Measurements from ENCODE around the gene TNFRSF25. TPM values are rescaled to one million over a fixed set of nuclear protein-coding genes. Genes with fewer than 3 reads are reported as not detected.

TNFRSF25 gene
- total RNA-seq, 1 donor = 60.7 TPM

DNA sequence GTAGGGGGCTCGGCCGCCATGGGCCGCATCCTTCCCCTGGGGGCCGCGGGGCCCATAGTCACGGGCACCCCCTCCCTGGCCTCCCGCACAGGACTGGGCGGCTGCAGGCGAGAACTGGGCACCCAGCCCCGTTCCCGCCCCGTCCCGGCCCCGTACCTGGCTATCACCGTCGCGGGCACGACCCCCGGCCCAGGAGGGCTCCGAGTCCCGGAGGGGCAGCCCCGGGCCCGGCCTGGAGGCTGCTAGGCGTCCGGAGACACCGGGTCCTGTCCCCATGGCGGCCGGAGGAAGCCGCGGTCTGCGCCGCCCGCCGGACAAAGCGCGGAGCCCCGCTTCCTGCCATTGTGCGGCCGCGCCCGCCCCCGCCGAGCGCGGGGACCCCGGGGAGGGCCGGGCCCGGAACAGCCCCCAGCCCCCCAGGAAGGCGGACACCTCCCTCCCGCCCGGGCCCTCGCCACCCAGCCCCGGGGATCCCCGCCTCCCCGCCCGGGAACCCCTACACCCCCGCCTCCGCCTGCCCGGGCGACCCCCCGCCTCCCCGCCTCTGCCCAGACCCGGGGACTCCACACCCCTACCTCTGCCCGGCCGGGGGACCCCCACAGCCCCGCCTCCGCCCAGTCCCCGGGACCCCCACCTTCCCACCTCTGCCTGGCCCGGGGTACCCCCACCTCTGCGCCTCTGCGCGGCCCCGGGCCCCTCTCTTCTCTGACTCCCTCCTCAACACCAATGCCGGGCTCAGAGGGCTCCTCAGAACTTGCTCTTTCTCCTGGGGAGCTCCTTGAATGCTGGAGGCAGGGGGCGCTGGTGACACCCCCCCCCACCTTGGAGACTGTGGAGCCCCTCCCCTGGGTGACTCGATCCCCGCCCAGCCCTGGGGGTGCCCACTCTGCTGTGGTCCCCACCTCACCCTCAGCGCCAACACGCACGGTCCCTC is 19.5 kb upstream of the TNFRSF25 start:
- H3K27me3 ChIP-seq (ENCODE audit: insufficient read depth, low read length) = peaks cover 16% of the 10 kb centered on the region
- no peaks in the 10 kb centered on the region for H3K9me3 ChIP-seq (ENCODE audit: low read depth, low read length)
- H3K4me1 ChIP-seq (ENCODE audit: insufficient read depth, low read length) = peaks cover 5% of the 10 kb centered on the region
- no peak overlapping the region for H3K4me3 ChIP-seq (ENCODE audit: low read length)

DNA sequence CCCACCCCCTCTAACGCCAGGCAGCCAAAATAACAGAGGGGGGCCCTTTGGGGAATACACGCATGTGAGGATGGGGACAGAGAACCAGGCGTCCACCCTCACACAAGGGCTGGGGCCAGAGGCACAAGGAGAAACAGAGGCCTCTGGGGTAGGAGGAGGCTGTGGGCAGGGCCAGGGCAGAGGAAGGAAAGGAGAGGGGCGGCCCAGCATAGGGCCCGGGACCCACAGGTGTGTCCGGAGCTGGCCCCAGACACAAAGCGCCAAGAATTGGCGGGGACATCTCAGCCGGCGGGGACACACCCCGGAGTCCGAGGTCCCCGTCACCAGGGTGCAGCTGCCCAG is 18.8 kb upstream of the TNFRSF25 start:
- H3K4me1 ChIP-seq (ENCODE audit: insufficient read depth, low read length) = peaks cover 5% of the 10 kb centered on the region
- H3K4me3 ChIP-seq (ENCODE audit: low read length) = no peak overlapping the region
- peaks cover 14% of the 10 kb centered on the region for H3K27me3 ChIP-seq (ENCODE audit: insufficient read depth, low read length)
- no peaks in the 10 kb centered on the region for H3K9me3 ChIP-seq (ENCODE audit: low read depth, low read length)

DNA sequence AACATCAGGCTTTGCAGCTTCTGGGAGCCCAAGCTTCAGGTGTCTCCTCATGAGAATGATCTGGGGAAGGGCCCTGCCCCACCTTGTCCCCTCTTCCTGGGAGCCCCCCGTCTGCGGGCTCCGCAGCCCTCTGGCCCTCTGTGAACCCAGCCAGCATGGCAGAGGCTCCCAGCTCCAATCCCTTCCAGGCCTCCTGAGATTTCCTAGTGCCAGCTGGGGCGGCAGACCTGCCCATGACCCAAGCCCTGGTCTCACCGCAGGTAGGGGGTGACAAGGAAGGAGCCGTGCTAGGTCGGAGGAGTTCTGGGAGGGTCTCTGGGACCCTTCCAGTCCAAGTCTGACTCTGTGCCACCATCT is 17.8 kb upstream of the TNFRSF25 start:
- peaks cover 14% of the 10 kb centered on the region for H3K27me3 ChIP-seq (ENCODE audit: insufficient read depth, low read length)
- H3K4me1 ChIP-seq (ENCODE audit: insufficient read depth, low read length) = peaks cover 5% of the 10 kb centered on the region
- no peaks in the 10 kb centered on the region for H3K9me3 ChIP-seq (ENCODE audit: low read depth, low read length)
- no peak overlapping the region for H3K4me3 ChIP-seq (ENCODE audit: low read length)

DNA sequence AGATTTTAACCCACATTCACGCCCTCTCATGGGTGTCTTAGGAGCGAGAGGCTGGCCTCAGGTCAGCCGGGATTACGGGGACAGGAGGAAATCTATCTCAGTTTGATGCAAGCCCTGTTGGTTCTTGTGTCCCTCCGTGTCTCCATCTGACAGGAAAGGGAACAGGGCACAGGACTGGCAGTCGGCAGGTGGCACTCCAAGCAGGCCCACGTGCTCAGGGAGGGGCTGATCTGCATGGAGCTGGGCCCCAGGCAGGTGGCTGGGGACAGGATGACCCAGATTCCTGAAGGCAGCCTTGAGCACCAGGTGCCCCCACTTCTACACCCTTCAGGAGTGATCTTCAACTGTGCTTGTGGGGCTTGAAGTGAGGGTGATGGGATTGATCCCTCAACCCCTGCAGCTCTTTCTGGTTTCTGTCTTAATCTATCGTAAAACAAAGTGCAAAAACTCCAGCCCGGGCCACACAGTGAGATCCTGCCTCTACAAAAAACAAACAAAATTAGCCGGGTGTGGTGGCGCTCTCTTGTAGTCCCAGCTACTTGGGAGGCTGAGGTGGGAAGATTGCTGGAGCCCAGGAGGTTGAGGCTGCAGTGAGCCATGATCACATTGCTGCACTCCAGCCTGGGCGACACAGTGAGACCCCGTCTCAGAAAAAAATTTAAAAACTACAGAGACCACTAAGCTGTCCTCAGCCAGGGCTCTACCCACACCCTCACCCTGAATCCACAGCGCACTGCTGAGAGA is 17.2 kb upstream of the TNFRSF25 start:
- H3K27me3 ChIP-seq (ENCODE audit: insufficient read depth, low read length) = peaks cover 14% of the 10 kb centered on the region
- no peak overlapping the region for H3K4me3 ChIP-seq (ENCODE audit: low read length)
- H3K9me3 ChIP-seq (ENCODE audit: low read depth, low read length) = no peaks in the 10 kb centered on the region
- peaks cover 5% of the 10 kb centered on the region for H3K4me1 ChIP-seq (ENCODE audit: insufficient read depth, low read length)

DNA sequence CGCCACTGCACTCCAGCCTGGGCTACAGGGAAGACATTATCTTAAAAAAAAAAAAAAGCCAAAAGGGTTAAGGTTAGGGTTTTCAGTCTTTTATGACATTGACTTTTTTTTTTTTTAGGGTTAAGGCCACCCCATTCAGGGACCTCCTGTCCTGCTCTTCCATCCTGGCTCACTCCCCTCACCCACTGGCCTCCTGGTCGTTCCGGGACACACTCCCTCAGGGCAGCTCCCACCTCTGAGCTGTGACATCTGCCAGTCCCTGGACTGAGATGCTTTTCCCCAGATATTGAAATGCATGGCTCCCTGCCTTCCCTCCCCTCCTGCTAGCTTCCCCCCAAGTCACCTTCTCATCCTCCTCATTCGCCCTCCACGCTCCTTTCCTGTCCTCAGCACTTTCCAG is 15.8 kb upstream of the TNFRSF25 start:
- Histone ChIP-seq H3K9me3 (ENCODE audit: low read depth, low read length) (no peaks in the 10 kb centered on the region), H3K4me1 (ENCODE audit: insufficient read depth, low read length) (peaks cover 5% of the 10 kb centered on the region), H3K27me3 (ENCODE audit: insufficient read depth, low read length) (peaks cover 14% of the 10 kb centered on the region), H3K4me3 (ENCODE audit: low read length) (no peak overlapping the region)

DNA sequence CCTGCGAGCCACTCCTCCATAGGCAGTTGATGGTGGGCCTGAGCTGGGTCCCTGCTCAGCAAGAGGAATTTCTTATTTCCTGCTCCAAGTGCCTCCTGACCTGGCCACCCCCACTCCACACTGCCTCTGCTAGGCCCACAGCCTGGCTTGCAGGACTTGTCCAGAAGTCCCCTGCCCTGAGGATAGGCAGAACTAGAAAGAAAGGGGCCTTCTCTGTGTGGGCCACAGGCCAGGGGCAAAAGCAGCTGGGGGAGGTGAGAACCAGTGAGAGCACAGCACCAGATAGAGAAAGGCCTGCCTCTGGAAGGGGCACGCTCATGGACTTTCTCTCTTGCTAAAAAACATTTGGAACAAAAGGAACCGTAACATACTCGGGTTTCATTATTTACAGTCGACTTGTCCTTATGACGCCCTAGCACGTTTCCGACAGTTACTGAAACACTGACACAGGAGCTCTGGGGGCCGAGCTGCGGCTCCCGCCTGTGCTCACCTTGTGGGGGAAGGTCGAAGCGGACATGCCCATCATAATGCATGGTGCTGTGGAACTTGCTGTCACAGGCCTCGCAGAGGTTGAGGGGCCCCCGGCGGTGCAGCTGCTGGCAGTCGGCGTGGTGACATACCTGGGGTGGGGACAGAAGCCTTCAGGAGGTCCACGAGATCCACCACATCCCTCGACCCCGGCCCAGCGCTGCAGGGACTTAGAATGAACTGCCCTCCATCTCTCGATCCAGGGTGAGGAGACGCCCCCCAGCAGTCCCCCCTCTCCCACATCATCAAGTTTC is 11.3 kb upstream of the TNFRSF25 start:
- no peak overlapping the region for H3K4me3 ChIP-seq (ENCODE audit: low read length)
- no peaks in the 10 kb centered on the region for H3K27me3 ChIP-seq (ENCODE audit: insufficient read depth, low read length)
- H3K9me3 ChIP-seq (ENCODE audit: low read depth, low read length) = no peaks in the 10 kb centered on the region
- peaks cover 4% of the 10 kb centered on the region for H3K4me1 ChIP-seq (ENCODE audit: insufficient read depth, low read length)

DNA sequence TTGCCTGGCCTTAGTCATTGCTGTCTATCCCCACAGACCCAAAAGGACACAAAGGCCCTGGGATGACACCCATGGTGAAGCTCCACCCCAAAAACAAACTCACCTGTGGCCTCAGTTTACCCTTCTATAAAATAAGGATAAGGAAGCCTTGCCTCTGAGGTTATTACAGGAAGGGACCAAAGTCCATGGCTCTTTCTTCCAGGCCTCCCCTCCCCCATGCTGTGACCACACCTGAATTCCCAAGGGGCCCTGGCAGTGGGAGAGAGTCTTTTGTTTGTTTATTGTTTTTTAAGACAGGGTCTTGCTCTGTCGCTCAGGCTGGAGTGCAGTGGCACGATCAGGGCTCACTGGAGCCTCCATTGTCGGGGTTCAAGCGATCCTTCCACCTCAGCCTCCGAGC is 10.5 kb upstream of the TNFRSF25 start:
- no peaks in the 10 kb centered on the region for H3K9me3 ChIP-seq (ENCODE audit: low read depth, low read length)
- H3K4me1 ChIP-seq (ENCODE audit: insufficient read depth, low read length) = peaks cover 4% of the 10 kb centered on the region
- H3K27me3 ChIP-seq (ENCODE audit: insufficient read depth, low read length) = no peaks in the 10 kb centered on the region
- no peak overlapping the region for H3K4me3 ChIP-seq (ENCODE audit: low read length)

DNA sequence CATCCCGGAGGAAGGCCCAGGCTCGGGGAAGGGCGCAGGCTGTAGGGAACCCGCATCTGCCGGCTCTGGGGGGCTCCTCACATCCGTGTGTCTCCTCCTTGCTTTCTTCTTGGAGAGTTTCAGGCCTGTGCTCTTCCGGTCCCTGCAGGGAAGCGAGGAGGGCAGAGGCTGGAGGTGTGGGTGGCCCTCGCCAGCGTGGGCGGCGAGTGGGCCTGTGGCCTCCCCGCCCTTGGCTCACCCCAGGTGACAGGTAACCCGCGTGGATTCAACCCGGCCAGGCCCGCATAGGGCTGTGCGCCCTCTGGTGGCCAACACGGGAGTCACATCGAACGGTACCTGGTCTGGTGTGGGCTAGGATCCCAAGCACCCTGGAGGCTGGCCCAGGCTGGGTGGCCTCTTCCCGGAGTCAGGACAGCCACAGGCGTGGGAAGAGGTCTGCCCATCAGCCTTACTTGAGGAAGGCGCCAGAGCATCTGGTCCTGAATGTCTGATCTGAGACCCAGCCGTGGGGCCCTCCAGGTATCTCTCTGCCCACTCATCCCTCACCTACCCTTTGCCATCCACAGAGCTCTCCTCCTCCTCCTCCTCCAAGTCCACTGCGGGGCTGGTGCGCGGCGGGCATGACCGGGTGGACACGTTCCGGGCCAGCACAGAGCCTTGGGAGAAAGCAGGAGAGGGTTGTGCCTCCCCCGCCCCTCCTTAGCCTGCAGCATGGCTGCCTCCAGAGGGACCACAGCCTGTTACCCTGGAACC is 9.6 kb upstream of the TNFRSF25 start:
- Histone ChIP-seq H3K9me3 (ENCODE audit: low read depth, low read length) (no peaks in the 10 kb centered on the region), H3K4me1 (ENCODE audit: insufficient read depth, low read length) (peaks cover 4% of the 10 kb centered on the region), H3K4me3 (ENCODE audit: low read length) (no peak overlapping the region), H3K27me3 (ENCODE audit: insufficient read depth, low read length) (no peaks in the 10 kb centered on the region)

DNA sequence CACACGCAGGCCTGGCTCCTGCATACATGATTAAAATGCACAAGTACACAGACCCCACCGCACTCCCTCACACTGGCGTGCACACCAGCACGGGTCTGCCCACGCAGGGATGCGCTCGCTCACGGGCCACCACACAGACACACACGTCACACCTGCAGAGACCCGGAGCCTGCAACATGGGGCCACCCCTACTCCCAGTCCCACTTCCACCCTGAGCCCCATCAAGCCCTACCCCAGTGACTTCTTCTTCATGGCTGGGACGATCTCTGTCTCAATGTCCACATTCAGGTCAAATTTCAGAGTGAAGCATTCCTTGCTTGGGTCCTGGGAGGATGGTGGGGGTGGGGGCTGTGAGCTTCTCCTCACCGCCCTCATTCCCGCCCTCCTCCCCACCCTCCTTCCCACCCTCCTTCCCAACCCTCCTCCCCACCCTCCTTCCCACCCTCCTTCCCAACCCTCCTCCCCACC is 8.9 kb upstream of the TNFRSF25 start:
- H3K27me3 ChIP-seq (ENCODE audit: insufficient read depth, low read length) = no peaks in the 10 kb centered on the region
- no peaks in the 10 kb centered on the region for H3K9me3 ChIP-seq (ENCODE audit: low read depth, low read length)
- H3K4me3 ChIP-seq (ENCODE audit: low read length) = no peak overlapping the region
- peaks cover 4% of the 10 kb centered on the region for H3K4me1 ChIP-seq (ENCODE audit: insufficient read depth, low read length)

DNA sequence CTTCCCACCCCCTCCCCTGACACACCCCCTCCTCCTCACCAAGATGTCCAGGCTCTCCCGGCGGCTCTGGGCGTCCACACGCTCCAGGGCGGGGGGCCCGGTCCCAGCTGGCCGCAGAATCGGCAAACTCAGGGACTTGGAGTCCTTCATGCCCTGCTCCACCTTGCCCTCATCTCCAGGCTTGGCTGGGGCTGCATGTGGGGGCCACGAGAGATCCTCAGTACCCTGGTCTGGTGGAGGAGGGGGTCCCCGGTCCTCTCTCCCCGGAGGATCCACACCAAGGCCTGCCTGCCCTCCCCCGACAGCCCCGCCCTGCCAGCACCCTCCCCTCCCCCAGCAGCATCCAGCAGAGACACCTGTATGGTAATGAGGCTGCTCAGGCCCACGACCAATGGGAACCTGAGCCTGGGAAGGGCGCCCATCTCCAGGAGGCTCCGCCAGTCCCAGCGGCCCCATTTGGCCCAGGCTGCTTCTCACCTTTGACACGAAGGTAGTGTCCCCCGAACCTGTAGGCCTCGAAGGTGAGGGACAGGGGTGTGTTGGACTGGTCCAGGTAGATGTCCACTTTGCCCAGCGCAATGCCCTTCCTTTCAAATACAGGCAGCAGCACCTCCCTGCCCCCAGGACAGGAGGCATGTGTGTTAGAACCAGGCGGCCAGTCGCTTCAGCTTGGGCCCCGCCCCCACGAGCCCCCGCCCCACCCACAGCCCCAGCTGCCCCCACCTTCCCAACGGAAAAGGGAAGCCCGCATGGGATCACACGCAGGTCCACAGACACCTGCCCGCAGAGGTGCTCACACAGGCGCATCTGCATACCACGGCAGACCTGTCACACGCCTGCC is 8.2 kb upstream of the TNFRSF25 start:
- Histone ChIP-seq H3K27me3 (ENCODE audit: insufficient read depth, low read length) (no peaks in the 10 kb centered on the region), H3K9me3 (ENCODE audit: low read depth, low read length) (no peaks in the 10 kb centered on the region), H3K4me3 (ENCODE audit: low read length) (no peak overlapping the region)

DNA sequence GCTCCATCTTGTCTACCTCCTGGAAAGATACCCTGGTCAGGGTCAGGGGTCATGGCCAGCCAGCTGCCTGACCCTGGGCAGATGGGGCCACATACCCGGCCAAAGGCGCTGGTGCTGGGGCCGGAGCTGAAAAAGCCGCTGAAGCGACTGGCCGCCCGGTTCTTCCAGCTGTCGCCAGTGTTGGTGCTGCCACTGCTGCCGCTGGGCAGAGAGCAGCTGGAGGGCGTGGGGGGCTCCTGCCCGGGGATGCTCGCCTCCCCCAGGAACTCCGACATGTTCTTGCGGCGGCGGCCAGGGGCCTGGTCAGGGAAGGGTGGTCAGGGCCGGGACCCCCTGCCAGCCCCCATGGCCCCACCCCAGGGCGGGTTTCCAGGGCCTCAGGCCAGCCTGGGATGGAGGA is 7.2 kb upstream of the TNFRSF25 start:
- Histone ChIP-seq H3K9me3 (ENCODE audit: low read depth, low read length) (no peaks in the 10 kb centered on the region), H3K4me1 (ENCODE audit: insufficient read depth, low read length) (peaks cover 4% of the 10 kb centered on the region), H3K27me3 (ENCODE audit: insufficient read depth, low read length) (no peaks in the 10 kb centered on the region), H3K4me3 (ENCODE audit: low read length) (no peak overlapping the region)

More for the DNA sequence above, 8.2 kb upstream of the TNFRSF25 start:
- peaks cover 4% of the 10 kb centered on the region for H3K4me1 ChIP-seq (ENCODE audit: insufficient read depth, low read length)

DNA sequence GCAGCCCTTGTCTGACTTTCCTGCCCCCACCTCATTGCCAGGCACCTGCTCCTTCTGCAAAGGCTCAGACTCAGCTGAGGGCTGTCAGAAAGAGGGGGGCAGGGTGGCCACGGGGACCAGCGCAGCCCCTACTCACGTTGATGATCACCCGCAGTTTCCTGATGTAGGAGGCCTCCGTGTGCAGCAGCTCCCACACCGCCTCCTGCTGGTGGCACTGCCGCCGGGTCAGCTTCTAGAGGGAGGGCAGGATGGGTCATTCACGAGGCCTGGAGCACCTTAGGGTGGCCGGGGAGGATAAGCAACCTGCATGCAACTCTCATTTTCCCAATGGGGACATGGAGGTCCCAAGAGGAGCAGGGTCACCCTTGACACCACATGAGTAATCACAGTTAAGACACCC is 6.4 kb upstream of the TNFRSF25 start:
- Histone ChIP-seq H3K4me3 (ENCODE audit: low read length) (no peak overlapping the region), H3K27me3 (ENCODE audit: insufficient read depth, low read length) (no peaks in the 10 kb centered on the region), H3K4me1 (ENCODE audit: insufficient read depth, low read length) (peaks cover 4% of the 10 kb centered on the region), H3K9me3 (ENCODE audit: low read depth, low read length) (no peaks in the 10 kb centered on the region)

DNA sequence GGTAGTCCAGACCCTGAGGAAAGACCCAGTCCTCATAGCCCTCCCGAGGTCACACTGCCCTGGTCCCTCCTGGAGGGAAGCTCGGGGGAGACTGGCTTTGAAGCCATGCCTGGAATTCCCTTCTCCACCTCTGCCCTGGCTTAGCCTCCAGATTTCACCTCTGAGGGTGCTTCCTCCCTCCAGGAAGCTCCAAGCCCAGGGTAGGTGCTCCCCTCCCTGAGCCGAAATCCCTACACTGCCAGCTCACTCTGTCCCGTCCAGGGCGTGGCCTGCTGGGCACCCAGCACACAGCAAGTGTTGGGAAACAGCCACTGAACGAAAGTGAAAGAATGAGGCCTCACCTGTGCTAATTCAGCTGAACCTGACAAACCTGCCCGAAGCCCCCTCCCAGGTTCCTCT is 6.0 kb upstream of the TNFRSF25 start:
- Histone ChIP-seq H3K4me3 (ENCODE audit: low read length) (no peak overlapping the region), H3K9me3 (ENCODE audit: low read depth, low read length) (no peaks in the 10 kb centered on the region), H3K27me3 (ENCODE audit: insufficient read depth, low read length) (no peaks in the 10 kb centered on the region), H3K4me1 (ENCODE audit: insufficient read depth, low read length) (peaks cover 4% of the 10 kb centered on the region)

Measured in mononuclear cell (primary cell).